Astrocyte (in vitro differentiated cells and primary cell): Measurements from ENCODE around the gene SLAMF7. TPM values are rescaled to one million over a fixed set of nuclear protein-coding genes. Genes with fewer than 3 reads are reported as not detected.

ENCODE experiments used
- DNase-seq: peaks from one replicate; pipeline ENCODE4 v3.0.0-alpha.2; 2010; ENCODE audit warnings: low read depth
- FAIRE-seq: peaks from 2 replicates; lab custom pipeline; 2011; peaks lifted over from hg19 to GRCh38; lab: Jason Lieb, UNC
- H2AFZ ChIP-seq: 2 replicates; pipeline ENCODE4 v1.6.0; 2012; ENCODE audit warnings: low read depth, low read length, inconsistent platforms
- H3K27ac ChIP-seq: 2 replicates; pipeline ENCODE4 v1.5.1; 2011; ENCODE audit warnings: low read depth, low read length, inconsistent platforms
- H3K27me3 ChIP-seq: 2 replicates; pipeline ENCODE4 v1.6.0; 2011; ENCODE audit warnings: low read length, inconsistent platforms; ENCODE audit not compliant: insufficient read depth
- H3K36me3 ChIP-seq: 2 replicates; pipeline ENCODE4 v1.5.1; 2011; ENCODE audit warnings: low read length, inconsistent platforms; ENCODE audit not compliant: insufficient read depth
- H3K4me1 ChIP-seq: 2 replicates; pipeline ENCODE4 v1.5.1; 2011; ENCODE audit warnings: low read length, inconsistent platforms; ENCODE audit not compliant: insufficient read depth
- H3K4me2 ChIP-seq: 2 replicates; pipeline ENCODE4 v1.6.0; 2012; ENCODE audit warnings: low read length, inconsistent platforms
- H3K4me3 ChIP-seq: 2 replicates; pipeline ENCODE4 v1.5.1; 2011; ENCODE audit warnings: low read depth, mild to moderate bottlenecking, low read length, inconsistent platforms; ENCODE audit not compliant: insufficient read depth
- H3K79me2 ChIP-seq: 2 replicates; pipeline ENCODE4 v1.6.0; 2012; ENCODE audit warnings: mild to moderate bottlenecking, low read length, inconsistent platforms; ENCODE audit not compliant: insufficient read depth
- H3K9ac ChIP-seq: 2 replicates; pipeline ENCODE4 v1.6.0; 2012; ENCODE audit warnings: mild to moderate bottlenecking, low read length, inconsistent platforms
- H3K9me3 ChIP-seq: 2 replicates; pipeline ENCODE4 v1.5.1; 2012; ENCODE audit warnings: low read depth, mild to moderate bottlenecking, low read length, inconsistent platforms; ENCODE audit not compliant: insufficient read depth
- H4K20me1 ChIP-seq: 2 replicates; pipeline ENCODE4 v1.6.0; 2012; ENCODE audit warnings: low read length, inconsistent platforms; ENCODE audit not compliant: insufficient read depth
- H3K27ac Mint-ChIP-seq: one replicate; pipeline ENCODE4 v1.8.0; 2021; ENCODE audit warnings: mild to moderate bottlenecking, mixed read lengths; ENCODE audit not compliant: unreplicated experiment
- H3K27me3 Mint-ChIP-seq: one replicate; pipeline ENCODE4 v1.8.0; 2021; ENCODE audit warnings: low read depth, mixed read lengths; ENCODE audit not compliant: unreplicated experiment
- H3K36me3 Mint-ChIP-seq: one replicate; pipeline ENCODE4 v1.8.0; 2021; ENCODE audit warnings: low read depth, mixed read lengths; ENCODE audit not compliant: unreplicated experiment
- H3K4me1 Mint-ChIP-seq: one replicate; pipeline ENCODE4 v1.8.0; 2021; ENCODE audit warnings: low read depth, mixed read lengths; ENCODE audit not compliant: unreplicated experiment
- H3K4me3 Mint-ChIP-seq: one replicate; pipeline ENCODE4 v1.8.0; 2021; ENCODE audit warnings: mild to moderate bottlenecking, moderate library complexity, mixed read lengths; ENCODE audit not compliant: unreplicated experiment
- H3K9me3 Mint-ChIP-seq: one replicate; pipeline ENCODE4 v1.8.0; 2021; ENCODE audit warnings: mild to moderate bottlenecking, mixed read lengths; ENCODE audit not compliant: unreplicated experiment
- CTCF ChIP-seq: IDR thresholded peaks from 2 replicates; pipeline ENCODE4 v1.5.1; 2011; ENCODE audit warnings: low read depth, mild to moderate bottlenecking, inconsistent platforms, low read length, moderate library complexity; ENCODE audit not compliant: insufficient read depth
- EZH2 ChIP-seq: IDR thresholded peaks from 2 replicates; pipeline ENCODE4 v1.6.1; 2012; ENCODE audit warnings: mild to moderate bottlenecking, low read length, inconsistent platforms; ENCODE audit not compliant: insufficient read depth
- total RNA-seq: library from RNA; stranded (reverse); gene quantifications from 2 replicates; pipeline ENCODE4 v1.2.1, GENCODE V29; 2021

Gene SLAMF7
- total RNA-seq, 1 donor from 2014 or later: 0.32 TPM

DNA sequence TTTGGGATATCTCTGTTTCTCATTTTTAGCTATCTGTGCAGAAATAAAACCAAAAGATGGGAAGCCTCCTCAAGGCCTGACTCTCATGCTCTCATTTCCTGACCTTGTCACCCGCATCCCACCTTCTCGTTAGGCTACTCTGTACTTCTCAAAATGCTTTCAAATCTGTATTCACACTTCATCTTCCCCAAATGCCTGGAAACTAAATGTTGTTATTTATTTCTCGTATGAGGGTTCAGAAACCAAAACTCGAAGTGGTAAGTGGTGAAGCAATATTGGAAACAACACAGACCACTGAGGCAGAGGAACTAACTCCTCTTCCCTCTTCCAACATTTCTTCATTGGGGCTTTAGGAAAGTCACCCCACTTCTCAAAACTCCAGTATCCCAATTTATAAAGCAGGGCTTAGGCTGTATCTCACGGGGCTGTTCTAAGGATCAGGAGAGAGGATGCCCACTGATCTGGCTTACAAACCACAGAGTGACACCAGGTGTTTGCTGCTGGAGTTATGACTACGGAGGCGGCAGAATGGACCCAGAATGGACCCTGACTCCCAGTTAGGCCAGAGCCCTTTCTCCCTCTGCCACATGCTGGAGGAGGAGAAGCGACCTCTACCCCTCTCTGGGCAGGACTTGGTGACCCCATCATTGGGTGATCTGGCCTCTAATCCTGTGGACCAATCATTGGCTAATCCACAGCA, 3.5 kb downstream of the SLAMF7 start:
- no peaks in the 10 kb centered on the region for H3K27me3 Mint-ChIP-seq
- H3K4me1 ChIP-seq: no peaks in the 10 kb centered on the region
- H3K27ac Mint-ChIP-seq: no peak overlapping the region
- H3K4me3 Mint-ChIP-seq: no peak overlapping the region
- peaks cover under 1% of the 10 kb centered on the region for H3K9me3 Mint-ChIP-seq
- H3K9me3 ChIP-seq: no peaks in the 10 kb centered on the region
- H3K4me1 Mint-ChIP-seq: peaks cover 5% of the 10 kb centered on the region
- no peaks in the 10 kb centered on the region for H3K36me3 Mint-ChIP-seq
- TF ChIP-seq EZH2 (no peak), CTCF (no peak)
- FAIRE-seq (no peak), DNase-seq (no peak)
- no peak overlapping the region for H3K9ac ChIP-seq
- H3K27ac ChIP-seq: no peak overlapping the region
- H3K36me3 ChIP-seq: no peaks in the 10 kb centered on the region
- peaks cover 2% of the 10 kb centered on the region for H3K27me3 ChIP-seq
- no peak overlapping the region for H3K4me2 ChIP-seq
- no peaks in the 10 kb centered on the region for H3K79me2 ChIP-seq
- H2AFZ ChIP-seq: no peak overlapping the region
- no peak overlapping the region for H3K4me3 ChIP-seq
- no peaks in the 10 kb centered on the region for H4K20me1 ChIP-seq

- Histone ChIP-seq H3K27ac (no peak overlapping the region), H3K9ac (no peak overlapping the region), H3K4me1 (no peaks in the 10 kb centered on the region), H3K4me3 (no peak overlapping the region), H4K20me1 (no peaks in the 10 kb centered on the region), H3K4me2 (no peak overlapping the region), H3K9me3 (no peaks in the 10 kb centered on the region), H2AFZ (no peak overlapping the region), H3K79me2 (no peaks in the 10 kb centered on the region), H3K27me3 (peaks cover 2% of the 10 kb centered on the region), H3K36me3 (no peaks in the 10 kb centered on the region)
- FAIRE-seq: no peak
- DNase-seq: no peak
- H3K27ac Mint-ChIP-seq: no peak overlapping the region
- TF ChIP-seq EZH2 (no peak), CTCF (no peak)
- no peak overlapping the region for H3K4me3 Mint-ChIP-seq
- H3K27me3 Mint-ChIP-seq: no peaks in the 10 kb centered on the region
- no peaks in the 10 kb centered on the region for H3K36me3 Mint-ChIP-seq
- H3K9me3 Mint-ChIP-seq: peaks cover 2% of the 10 kb centered on the region
- peaks cover 10% of the 10 kb centered on the region for H3K4me1 Mint-ChIP-seq
Measured at GRCh38 chr1:160743266-160743665, 4.2 kb downstream of the SLAMF7 start.

GRCh38 chr1:160744199-160744851, 5.3 kb downstream of the SLAMF7 start:
- Histone ChIP-seq H3K9ac (no peak overlapping the region), H3K27me3 (peaks cover 2% of the 10 kb centered on the region), H2AFZ (no peak overlapping the region), H3K79me2 (no peaks in the 10 kb centered on the region), H3K36me3 (no peaks in the 10 kb centered on the region), H3K4me2 (no peak overlapping the region), H4K20me1 (no peaks in the 10 kb centered on the region), H3K27ac (no peak overlapping the region), H3K4me3 (no peak overlapping the region), H3K9me3 (no peaks in the 10 kb centered on the region), H3K4me1 (no peaks in the 10 kb centered on the region)
- no peak for FAIRE-seq
- no peaks in the 10 kb centered on the region for H3K36me3 Mint-ChIP-seq
- no peak for DNase-seq
- H3K27ac Mint-ChIP-seq: no peak overlapping the region
- no peak overlapping the region for H3K4me3 Mint-ChIP-seq
- TF ChIP-seq CTCF (no peak), EZH2 (no peak)
- H3K27me3 Mint-ChIP-seq: no peaks in the 10 kb centered on the region
- peaks cover 2% of the 10 kb centered on the region for H3K9me3 Mint-ChIP-seq
- peaks cover 18% of the 10 kb centered on the region for H3K4me1 Mint-ChIP-seq
